Smooth muscle cell (in vitro differentiated cells): ENCODE results near the gene TLE3. TPM values are rescaled to one million over a fixed set of nuclear protein-coding genes. Genes with fewer than 3 reads are reported as not detected.
A peak's percentile ranks its signal among the peaks of the same experiment; 100 is the strongest.

Experiments
- DNase-seq: peaks from one replicate; lab custom pipeline; 2025; ENCODE audit not compliant: unreplicated experiment; lab: John Stamatoyannopoulos, UW
- H2AFZ ChIP-seq: fragments of 200-600 bp; sonication (generic); 2 replicates; pipeline ENCODE4 v1.6.0; 2016; ENCODE audit warnings: antibody characterized with exemption, low read depth, mild to moderate bottlenecking
- H3F3A ChIP-seq: fragments of 200-600 bp; sonication (generic); 2 replicates; pipeline ENCODE4 v1.6.0; 2017; ENCODE audit warnings: antibody characterized with exemption, low read depth
- H3K27ac ChIP-seq: fragments of 200-600 bp; sonication (generic); 2 replicates; pipeline ENCODE4 v1.5.1; 2016; ENCODE audit warnings: low read depth, mild to moderate bottlenecking
- H3K27me3 ChIP-seq: fragments of 200-600 bp; sonication (generic); 2 replicates; pipeline ENCODE4 v1.6.1; 2016; ENCODE audit warnings: low read depth, mild to moderate bottlenecking
- H3K36me3 ChIP-seq: fragments of 200-600 bp; sonication (generic); 2 replicates; pipeline ENCODE4 v1.5.1; 2016; ENCODE audit warnings: low read depth
- H3K4me1 ChIP-seq: fragments of 200-600 bp; sonication (generic); 2 replicates; pipeline ENCODE4 v1.5.1; 2016; ENCODE audit warnings: low read depth
- H3K4me2 ChIP-seq: fragments of 200-600 bp; sonication (generic); 2 replicates; pipeline ENCODE4 v1.6.0; 2016; ENCODE audit warnings: mild to moderate bottlenecking
- H3K4me3 ChIP-seq: fragments of 200-600 bp; sonication (generic); 2 replicates; pipeline ENCODE4 v1.5.1; 2016; ENCODE audit warnings: mild to moderate bottlenecking
- H3K79me2 ChIP-seq: fragments of 200-600 bp; sonication (generic); 2 replicates; pipeline ENCODE4 v1.6.0; 2016; ENCODE audit warnings: low read depth, mild to moderate bottlenecking
- H3K9ac ChIP-seq: fragments of 200-600 bp; sonication (generic); 2 replicates; pipeline ENCODE4 v1.6.0; 2016; ENCODE audit warnings: low read depth
- H3K9me3 ChIP-seq: fragments of 200-600 bp; sonication (generic); replicated peaks from 2 replicates; pipeline ENCODE4 v1.5.1; 2016; ENCODE audit warnings: low read depth
- H4K20me1 ChIP-seq: fragments of 200-600 bp; sonication (generic); 2 replicates; pipeline ENCODE4 v1.6.0; 2016; ENCODE audit warnings: low read depth
- CTCF ChIP-seq: fragments of 200-600 bp; sonication (generic); IDR thresholded peaks from 2 replicates; pipeline ENCODE4 v1.5.1; 2017; ENCODE audit warnings: borderline replicate concordance, mild to moderate bottlenecking, antibody characterized with exemption; ENCODE audit not compliant: insufficient read depth, poor library complexity, severe bottlenecking
- WGBS: methylation state at CpG from one replicate; pipeline ENCODE4 v1.1.7; 2016; ENCODE audit warnings: low lambda C conversion rate; 5-methylcytosine and 5-hydroxymethylcytosine counted together
- microRNA counts: library from miRNA; unstranded; fragments of <30 nt; microRNA quantifications from one replicate; lab custom pipeline; 2016
- microRNA-seq: library from miRNA; unstranded; fragments of <30 nt; microRNA quantifications from one replicate; pipeline ENCODE4, GENCODE V29; 2016; ENCODE audit warnings: borderline number of aligned reads
- polyA plus RNA-seq: library from polyadenylated mRNA; unstranded; fragments of >200 nt; fragmentation: Nextera tagmentation; extraction: Ambion mirVana; gene quantifications from 2 replicates; pipeline ENCODE4 v1.2.1, GENCODE V29; 2016
- small RNA-seq: library from RNA; depleted of rRNA; stranded (forward); fragments of <200 nt; gene quantifications from one replicate; pipeline ENCODE3, GENCODE V24; 2014
- total RNA-seq: library from RNA; depleted of rRNA; stranded (reverse); fragments of >200 nt; gene quantifications from 2 replicates; pipeline ENCODE4 v1.2.3, GENCODE V29; 2014

Gene TLE3
- total and polyA plus RNA-seq, 2 experiments from 2014 or later = 50.9 to 53.2 TPM

- WGBS = 86% methylated on average over 17 of the region's 17 CpGs
- Histone ChIP-seq H3K27ac (no peak overlapping the region), H3K36me3 (no peaks in the 10 kb centered on the region), H3K9me3 (peaks cover 4% of the 10 kb centered on the region), H3F3A (no peaks in the 10 kb centered on the region), H3K4me1 (no peaks in the 10 kb centered on the region), H3K4me3 (no peak overlapping the region), H4K20me1 (no peaks in the 10 kb centered on the region), H3K9ac (no peak overlapping the region), H2AFZ (no peak overlapping the region), H3K4me2 (no peak overlapping the region), H3K79me2 (no peaks in the 10 kb centered on the region), H3K27me3 (no peaks in the 10 kb centered on the region)
- DNase-seq = no peak
- TF ChIP-seq CTCF = no peak
These were observed 98.2 kb downstream of the TLE3 start for GRCh38 chr15:69999392-70000085.

- Histone ChIP-seq H3K9me3 (peaks cover 4% of the 10 kb centered on the region), H3K4me3 (no peak overlapping the region), H3K9ac (no peak overlapping the region), H3K4me1 (no peaks in the 10 kb centered on the region), H3F3A (no peaks in the 10 kb centered on the region), H3K36me3 (no peaks in the 10 kb centered on the region), H3K79me2 (no peaks in the 10 kb centered on the region), H3K27ac (no peak overlapping the region), H3K4me2 (no peak overlapping the region), H4K20me1 (no peaks in the 10 kb centered on the region), H2AFZ (no peak overlapping the region), H3K27me3 (no peaks in the 10 kb centered on the region)
- no peak for TF ChIP-seq CTCF
- DNase-seq = no peak
- WGBS = 91% methylated on average over 14 of the region's 15 CpGs
These were observed 99.0 kb downstream of the TLE3 start for GRCh38 chr15:69998541-69999391.

- Histone ChIP-seq H3F3A (no peaks in the 10 kb centered on the region), H3K27ac (no peak overlapping the region), H3K4me3 (no peak overlapping the region), H4K20me1 (no peaks in the 10 kb centered on the region), H3K36me3 (no peaks in the 10 kb centered on the region), H3K9me3 (peaks cover 1% of the 10 kb centered on the region), H3K79me2 (no peaks in the 10 kb centered on the region), H2AFZ (no peak overlapping the region), H3K27me3 (no peaks in the 10 kb centered on the region), H3K4me2 (no peak overlapping the region), H3K9ac (no peak overlapping the region), H3K4me1 (no peaks in the 10 kb centered on the region)
- no peak for TF ChIP-seq CTCF
- WGBS = 84% methylated on average over 2 of the region's 2 CpGs
- DNase-seq = no peak
These were observed 99.9 kb downstream of the TLE3 start for GRCh38 chr15:69997813-69998212.

MicroRNAs encoded within 50 kb of the gene (microRNA counts, 767-probe panel; counts per million panel counts)
- microRNA hsa-miR-629-5p (lab: Ali Mortazavi, UCI) = 183 counts per million

Small RNAs within 50 kb of the gene (microRNA-seq; reads per million reads assigned to microRNA genes)
- gene MIR629 = 1,638 reads per million, percentile 83 among the genes with 10 or more reads in this experiment

Small RNAs within 50 kb of the gene (small RNA-seq; reads per million reads assigned to genes)
- 4.3 reads per million, percentile 60 among the genes with 10 or more reads in this experiment for gene MIR629
